ENCODE data around the gene ADPRM. TPM values are rescaled to one million over a fixed set of nuclear protein-coding genes. Genes with fewer than 3 reads are reported as not detected.

The ADPRM gene
- total and polyA plus RNA-seq, 2 donors (not counting 1 experiment from before 2014, with no cell fraction given): 11.3 to 17.0 TPM

DNA sequence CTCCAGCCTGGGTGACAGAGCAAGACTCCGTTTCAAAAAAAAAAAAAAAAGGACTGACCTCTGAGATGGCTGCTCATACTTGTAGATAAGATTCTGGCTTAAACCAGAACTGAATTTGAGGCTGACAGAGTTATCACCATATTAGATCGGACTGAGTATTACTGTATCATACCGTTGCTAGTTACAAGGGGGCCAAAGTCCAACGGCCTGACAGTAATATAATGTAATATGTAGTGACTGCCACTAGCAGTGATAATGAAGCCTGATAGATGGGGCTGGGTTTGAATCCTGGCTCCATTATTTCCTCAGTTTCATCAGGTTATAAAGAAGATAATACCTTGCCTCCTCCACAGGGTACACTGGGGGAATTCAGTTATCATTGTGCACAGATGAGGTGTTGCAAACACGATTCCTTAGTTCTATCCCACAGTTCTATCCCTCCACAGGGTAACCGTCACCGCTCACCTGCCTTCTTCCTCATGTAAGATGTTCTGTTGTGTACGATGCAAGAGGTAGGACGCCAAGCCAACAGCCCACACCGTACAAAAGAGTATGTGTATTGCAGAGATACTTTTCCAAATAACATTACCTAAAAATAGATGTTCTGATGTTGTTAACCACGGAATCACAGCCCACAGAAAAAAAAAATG lies 27.3 kb downstream of the ADPRM start:
- H3K27me3 ChIP-seq (ENCODE audit: control insufficient read depth, insufficient read depth, low read length): no peaks in the 10 kb centered on the region
- H3K27ac ChIP-seq (ENCODE audit: insufficient read depth, low read length): no peak overlapping the region
- H3K4me3 ChIP-seq (replicated peaks in 1 of 4; ENCODE audit: control extremely low read depth in 1 of 4, insufficient read depth in 1 of 4, low read depth in 3 of 4, low read length in 4 of 4): no peak overlapping the region
- TF ChIP-seq CTCF (conservative IDR thresholded peaks at IDR 0.05 in 1 of 2, IDR thresholded peaks at IDR 0.05 in 1 of 2; ENCODE audit: low read depth in 1 of 2, low read length in 2 of 2) (no peak), EZH2 (IDR thresholded peaks at IDR 0.05; ENCODE audit: low read length, missing control alignments) (no peak)
- no peak overlapping the region for H3K9ac ChIP-seq (ENCODE audit: insufficient read depth, low read length)
- DNase-seq (ENCODE audit: low read depth in 2 of 2): no peak
- no peaks in the 10 kb centered on the region for H3K36me3 ChIP-seq (ENCODE audit: control insufficient read depth, insufficient read depth, low read length)
- no peaks in the 10 kb centered on the region for H3K9me3 ChIP-seq (ENCODE audit: control insufficient read depth, insufficient read depth, low read depth, low read length)
- no peak overlapping the region for H3K4me2 ChIP-seq (ENCODE audit: extremely low read depth, insufficient read depth, low read length)
- H3K4me1 ChIP-seq (ENCODE audit: control insufficient read depth, extremely low read depth, insufficient read depth, low read length): no peaks in the 10 kb centered on the region
- H3K79me2 ChIP-seq (ENCODE audit: control insufficient read depth, insufficient read depth, low read length): no peaks in the 10 kb centered on the region
- H4K20me1 ChIP-seq (ENCODE audit: control insufficient read depth, extremely low read depth, insufficient read depth, low read length): no peaks in the 10 kb centered on the region
- no peak overlapping the region for H2AFZ ChIP-seq (ENCODE audit: low read length)

GRCh38 chr17:10725262-10725661 lies 27.9 kb downstream of the ADPRM start:
- H4K20me1 ChIP-seq (ENCODE audit: control insufficient read depth, extremely low read depth, insufficient read depth, low read length): no peaks in the 10 kb centered on the region
- H3K4me1 ChIP-seq (ENCODE audit: control insufficient read depth, extremely low read depth, insufficient read depth, low read length): no peaks in the 10 kb centered on the region
- no peaks in the 10 kb centered on the region for H3K79me2 ChIP-seq (ENCODE audit: control insufficient read depth, insufficient read depth, low read length)
- H3K4me3 ChIP-seq (replicated peaks in 1 of 4; ENCODE audit: control extremely low read depth in 1 of 4, insufficient read depth in 1 of 4, low read depth in 3 of 4, low read length in 4 of 4): no peak overlapping the region
- H3K4me2 ChIP-seq (ENCODE audit: extremely low read depth, insufficient read depth, low read length): no peak overlapping the region
- no peak overlapping the region for H2AFZ ChIP-seq (ENCODE audit: low read length)
- TF ChIP-seq EZH2 (IDR thresholded peaks at IDR 0.05; ENCODE audit: low read length, missing control alignments) (no peak), CTCF (conservative IDR thresholded peaks at IDR 0.05 in 1 of 2, IDR thresholded peaks at IDR 0.05 in 1 of 2; ENCODE audit: low read depth in 1 of 2, low read length in 2 of 2) (no peak)
- no peak overlapping the region for H3K27ac ChIP-seq (ENCODE audit: insufficient read depth, low read length)
- H3K36me3 ChIP-seq (ENCODE audit: control insufficient read depth, insufficient read depth, low read length): no peaks in the 10 kb centered on the region
- no peaks in the 10 kb centered on the region for H3K9me3 ChIP-seq (ENCODE audit: control insufficient read depth, insufficient read depth, low read depth, low read length)
- DNase-seq (ENCODE audit: low read depth in 2 of 2): no peak
- H3K9ac ChIP-seq (ENCODE audit: insufficient read depth, low read length): no peak overlapping the region
- H3K27me3 ChIP-seq (ENCODE audit: control insufficient read depth, insufficient read depth, low read length): no peaks in the 10 kb centered on the region

DNA sequence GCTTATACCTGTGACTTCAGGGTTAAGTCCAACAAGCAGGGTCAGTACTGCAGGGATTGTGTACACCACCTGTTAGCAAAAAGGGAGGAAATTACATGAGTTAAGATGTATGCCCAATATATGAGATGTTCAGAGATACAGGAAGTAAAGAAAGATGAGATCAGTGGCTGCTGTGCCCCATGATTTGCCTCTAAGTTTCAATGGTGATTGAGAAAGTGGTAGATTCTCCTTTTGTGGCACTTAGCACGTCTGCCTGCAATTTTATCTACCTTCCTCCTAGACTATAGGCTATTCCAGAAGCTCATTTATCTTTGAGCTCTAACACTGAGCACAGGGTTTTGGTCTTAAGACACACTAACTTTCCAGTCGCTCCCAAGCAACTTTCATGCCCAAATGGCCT lies 28.8 kb downstream of the ADPRM start:
- no peak overlapping the region for H3K4me2 ChIP-seq (ENCODE audit: extremely low read depth, insufficient read depth, low read length)
- H3K27me3 ChIP-seq (ENCODE audit: control insufficient read depth, insufficient read depth, low read length): no peaks in the 10 kb centered on the region
- DNase-seq (ENCODE audit: low read depth in 2 of 2): no peak
- H3K36me3 ChIP-seq (ENCODE audit: control insufficient read depth, insufficient read depth, low read length): no peaks in the 10 kb centered on the region
- H3K4me1 ChIP-seq (ENCODE audit: control insufficient read depth, extremely low read depth, insufficient read depth, low read length): no peaks in the 10 kb centered on the region
- H3K4me3 ChIP-seq (replicated peaks in 1 of 4; ENCODE audit: control extremely low read depth in 1 of 4, insufficient read depth in 1 of 4, low read depth in 3 of 4, low read length in 4 of 4): no peak overlapping the region
- TF ChIP-seq EZH2 (IDR thresholded peaks at IDR 0.05; ENCODE audit: low read length, missing control alignments): no peak
- TF ChIP-seq CTCF (conservative IDR thresholded peaks at IDR 0.05 in 1 of 2, IDR thresholded peaks at IDR 0.05 in 1 of 2; ENCODE audit: low read depth in 1 of 2, low read length in 2 of 2): no peak
- no peaks in the 10 kb centered on the region for H4K20me1 ChIP-seq (ENCODE audit: control insufficient read depth, extremely low read depth, insufficient read depth, low read length)
- H3K79me2 ChIP-seq (ENCODE audit: control insufficient read depth, insufficient read depth, low read length): no peaks in the 10 kb centered on the region
- no peak overlapping the region for H3K27ac ChIP-seq (ENCODE audit: insufficient read depth, low read length)
- no peak overlapping the region for H3K9ac ChIP-seq (ENCODE audit: insufficient read depth, low read length)
- no peak overlapping the region for H2AFZ ChIP-seq (ENCODE audit: low read length)
- no peaks in the 10 kb centered on the region for H3K9me3 ChIP-seq (ENCODE audit: control insufficient read depth, insufficient read depth, low read depth, low read length)
